H9 (cell line): Measurements from ENCODE around the gene TMEM184A. TPM values are rescaled to one million over a fixed set of nuclear protein-coding genes. Genes with fewer than 3 reads are reported as not detected.

Experiments used
- DNase-seq: peaks from one replicate; pipeline ENCODE4 v3.0.0-alpha.2; 2017
- H2AFZ ChIP-seq: one replicate; pipeline ENCODE4 v1.6.1; 2013; ENCODE audit warnings: mild to moderate bottlenecking, low read length, control low read depth, moderate library complexity
- H2AK5ac ChIP-seq: 2 replicates; pipeline ENCODE4 v1.6.1; 2013; ENCODE audit warnings: low read length, control low read depth, mixed read lengths; ENCODE audit not compliant: insufficient read length
- H2BK120ac ChIP-seq: one replicate; pipeline ENCODE4 v1.6.1; 2013; ENCODE audit warnings: low read depth, mild to moderate bottlenecking, low read length, control low read depth, inconsistent platforms; ENCODE audit not compliant: poor library complexity, severe bottlenecking
- H2BK12ac ChIP-seq: 2 replicates; pipeline ENCODE4 v1.6.1; 2013; ENCODE audit warnings: low read length, control low read depth, mixed read lengths, low read depth; ENCODE audit not compliant: insufficient read length
- H2BK15ac ChIP-seq: 2 replicates; pipeline ENCODE4 v1.6.1; 2013; ENCODE audit warnings: low read depth, low read length, control low read depth
- H2BK20ac ChIP-seq: one replicate; pipeline ENCODE4 v1.6.1; 2013; ENCODE audit warnings: low read depth, mild to moderate bottlenecking, low read length, control low read depth, inconsistent platforms; ENCODE audit not compliant: poor library complexity, severe bottlenecking
- H2BK5ac ChIP-seq: 2 replicates; pipeline ENCODE4 v1.6.1; 2013; ENCODE audit warnings: low read length, control low read depth, mixed read lengths; ENCODE audit not compliant: insufficient read length
- H3K14ac ChIP-seq: 2 replicates; pipeline ENCODE4 v1.6.1; 2013; ENCODE audit warnings: low read length, control low read depth; ENCODE audit not compliant: insufficient read depth
- H3K18ac ChIP-seq: 2 replicates; pipeline ENCODE4 v1.6.1; 2013; ENCODE audit warnings: low read depth, mild to moderate bottlenecking, mixed read lengths, low read length, control low read depth; ENCODE audit not compliant: insufficient read length
- H3K23ac ChIP-seq: 2 replicates; pipeline ENCODE4 v1.6.1; 2013; ENCODE audit warnings: low read length, control low read depth, mixed read lengths, low read depth; ENCODE audit not compliant: insufficient read length
- H3K23me2 ChIP-seq: 2 replicates; pipeline ENCODE4 v1.6.1; 2013; ENCODE audit warnings: low read depth, mild to moderate bottlenecking, mixed read lengths, low read length, control low read depth; ENCODE audit not compliant: insufficient read length, poor library complexity, severe bottlenecking
- H3K27ac ChIP-seq: 2 replicates; pipeline ENCODE4 v1.5.1; 2013; ENCODE audit warnings: low read length, control low read depth, mixed read lengths, low read depth; ENCODE audit not compliant: insufficient read length
- H3K27me3 ChIP-seq: 2 replicates; pipeline ENCODE4 v1.6.1; 2013; ENCODE audit warnings: low read length, control low read depth, inconsistent platforms; ENCODE audit not compliant: insufficient read depth
- H3K4ac ChIP-seq: 2 replicates; pipeline ENCODE4 v1.6.1; 2013; ENCODE audit warnings: low read depth, mild to moderate bottlenecking, control low read depth, inconsistent platforms, low read length, moderate library complexity
- H3K4me1 ChIP-seq: 2 replicates; pipeline ENCODE4 v1.6.1; 2013; ENCODE audit warnings: low read length, control low read depth, inconsistent platforms; ENCODE audit not compliant: insufficient read depth
- H3K4me2 ChIP-seq: 2 replicates; pipeline ENCODE4 v1.6.1; 2013; ENCODE audit warnings: low read length, control low read depth, mixed read lengths; ENCODE audit not compliant: insufficient read length, insufficient read depth
- H3K56ac ChIP-seq: 2 replicates; pipeline ENCODE4 v1.6.1; 2013; ENCODE audit warnings: low read depth, mild to moderate bottlenecking, mixed read lengths, low read length, control low read depth; ENCODE audit not compliant: insufficient read length
- H3K79me1 ChIP-seq: 2 replicates; pipeline ENCODE4 v1.6.1; 2013; ENCODE audit warnings: low read depth, mild to moderate bottlenecking, moderate library complexity, low read length, control low read depth, inconsistent platforms; ENCODE audit not compliant: insufficient read depth, poor library complexity, severe bottlenecking
- H3K79me2 ChIP-seq: 2 replicates; pipeline ENCODE4 v1.6.1; 2013; ENCODE audit warnings: low read length, control low read depth, inconsistent platforms; ENCODE audit not compliant: insufficient read depth
- H3K9ac ChIP-seq: 2 replicates; pipeline ENCODE4 v1.6.1; 2013; ENCODE audit warnings: low read length, control low read depth, mixed read lengths; ENCODE audit not compliant: insufficient read length; ENCODE audit errors: extremely low read depth
- H3K9me3 ChIP-seq: one replicate; pipeline ENCODE4 v1.6.1; 2013; ENCODE audit warnings: low read depth, low read length, inconsistent platforms; ENCODE audit not compliant: control insufficient read depth
- H3T11ph ChIP-seq: one replicate; pipeline ENCODE4 v1.6.1; 2013; ENCODE audit warnings: mild to moderate bottlenecking, low read length, control low read depth, inconsistent platforms
- H4K20me1 ChIP-seq: one replicate; pipeline ENCODE4 v1.6.1; 2013; ENCODE audit not compliant: control insufficient read depth, insufficient read length, insufficient read depth
- H4K5ac ChIP-seq: 2 replicates; pipeline ENCODE4 v1.6.1; 2013; ENCODE audit warnings: low read depth, mild to moderate bottlenecking, mixed read lengths, low read length, control low read depth; ENCODE audit not compliant: insufficient read length
- H4K8ac ChIP-seq: replicated peaks from 2 replicates; pipeline ENCODE4 v1.6.1; 2013; ENCODE audit warnings: low read length, control low read depth, mixed read lengths, low read depth; ENCODE audit not compliant: insufficient read length
- H4K91ac ChIP-seq: 2 replicates; pipeline ENCODE4 v1.6.1; 2013; ENCODE audit warnings: low read depth, mild to moderate bottlenecking, moderate library complexity, mixed read lengths, low read length, control low read depth; ENCODE audit not compliant: insufficient read length
- H3K27ac Mint-ChIP-seq, 3 experiments: 2 replicates in 2 of 3; 3 replicates in 1 of 3; pipeline ENCODE4 v1.8.0; 2020 to 2021; ENCODE audit warnings: mixed read lengths in 3 of 3, mild to moderate bottlenecking in 1 of 3, moderate library complexity in 1 of 3
- H3K27me3 Mint-ChIP-seq: 2 replicates; pipeline ENCODE4 v1.8.0; 2021; ENCODE audit warnings: low read depth, mild to moderate bottlenecking, moderate library complexity, mixed read lengths
- H3K36me3 Mint-ChIP-seq, 3 experiments: 2 replicates in 2 of 3; 3 replicates in 1 of 3; pipeline ENCODE4 v1.8.0; 2020 to 2021; ENCODE audit warnings: low read depth in 3 of 3, mixed read lengths in 3 of 3; ENCODE audit not compliant: insufficient read depth in 1 of 3
- H3K4me1 Mint-ChIP-seq, 2 experiments: 2 replicates each; pipeline ENCODE4 v1.8.0; 2020; ENCODE audit warnings: mixed read lengths in 2 of 2
- H3K4me3 Mint-ChIP-seq, 2 experiments: 2 replicates in 1 of 2; 3 replicates in 1 of 2; pipeline ENCODE4 v1.8.0; 2020 to 2021; ENCODE audit warnings: mild to moderate bottlenecking in 2 of 2, mixed read lengths in 2 of 2, moderate library complexity in 1 of 2
- H3K9me3 Mint-ChIP-seq, 2 experiments: 2 replicates in 1 of 2; 3 replicates in 1 of 2; pipeline ENCODE4 v1.8.0; 2020; ENCODE audit warnings: mild to moderate bottlenecking in 2 of 2, mixed read lengths in 2 of 2, moderate library complexity in 1 of 2
- CTCF ChIP-seq: fragments of 200-600 bp; sonication (generic); conservative IDR thresholded peaks from 3 replicates; pipeline ENCODE4 v1.8.0; 2021; ENCODE audit warnings: antibody characterized with exemption, mild to moderate bottlenecking
- WGBS: extraction: QIAGEN DNeasy Blood & Tissue Kit; methylation state at CpG from one replicate; pipeline ENCODE4 v1.1.7; 2013; ENCODE audit warnings: missing lambda C conversion rate, low lambda C conversion rate, mixed read lengths; ENCODE audit not compliant: insufficient read length; ENCODE audit errors: extremely low coverage; 5-methylcytosine and 5-hydroxymethylcytosine counted together
- total RNA-seq: library from RNA; stranded (reverse); gene quantifications from 2 replicates; pipeline ENCODE4 v1.2.1, GENCODE V29; 2021

Gene TMEM184A
- total RNA-seq, 1 experiment from 2014 or later: 1.3 TPM

GRCh38 chr7:1604383-1604782, 48.4 kb upstream of the TMEM184A start:
- Histone ChIP-seq H3K4me2 (no peak overlapping the region), H3K79me2 (no peaks in the 10 kb centered on the region), H3K18ac (no peak overlapping the region), H4K20me1 (no peaks in the 10 kb centered on the region), H3K4me1 (no peaks in the 10 kb centered on the region), H3K9ac (no peak overlapping the region), H3K23ac (no peak overlapping the region), H3K27me3 (no peaks in the 10 kb centered on the region), H2BK120ac (no peak overlapping the region), H3K27ac (no peak overlapping the region), H3K4ac (no peak overlapping the region), H3K79me1 (no peaks in the 10 kb centered on the region), H3K9me3 (no peaks in the 10 kb centered on the region), H2BK20ac (no peak overlapping the region), H3T11ph (no peak overlapping the region), H3K23me2 (no peaks in the 10 kb centered on the region), H4K8ac (no peak overlapping the region), H4K5ac (no peak overlapping the region), H3K14ac (no peak overlapping the region; the same call in 1 of the 2 replicates), H2AFZ (no peak overlapping the region), H4K91ac (no peak overlapping the region), H2AK5ac (no peak overlapping the region), H2BK15ac (no peak overlapping the region), H3K56ac (no peak overlapping the region), H2BK12ac (no peak overlapping the region), H2BK5ac (no peak overlapping the region)
- Mint-ChIP-seq H3K36me3 (no peaks in the 10 kb centered on the region), H3K4me1 (peaks cover 5 to 12% of the 10 kb centered on the region in 2 experiments; a peak in 3 of 4 replicates), H3K9me3 (no peaks in the 10 kb centered on the region; a peak in 1 of 5 replicates), H3K4me3 (no peak overlapping the region), H3K27me3 (peaks cover 5% of the 10 kb centered on the region), H3K27ac (no peak overlapping the region)
- no CpG with 5 or more reads among the region's 2 CpGs for WGBS
- TF ChIP-seq CTCF: no peak
- no peak for DNase-seq
